PFSK-1 (cell line): ENCODE measurements around the gene TIAM1.

Experiments
- POLR2AphosphoS5 ChIP-seq: IDR thresholded peaks from 2 replicates; pipeline ENCODE4 v1.6.1; 2012; ENCODE audit warnings: low read depth, mild to moderate bottlenecking, control low read depth, low read length, moderate library complexity
- SIN3A ChIP-seq: IDR thresholded peaks from 2 replicates; pipeline ENCODE4 v1.6.1; 2012; ENCODE audit warnings: mild to moderate bottlenecking, low read length, moderate library complexity, borderline replicate concordance; ENCODE audit not compliant: insufficient read depth
- TAF1 ChIP-seq: IDR thresholded peaks from 2 replicates; pipeline ENCODE4 v1.6.1; 2012; ENCODE audit warnings: low read length, control low read depth, borderline replicate concordance; ENCODE audit not compliant: insufficient read depth
- TF ChIP-seq, protein P1 (sequence below), 2 experiments: IDR thresholded peaks; 2 replicates each; pipeline versions ENCODE4 v1.6.1 to v1.8.0; 2011 to 2012; ENCODE audit warnings: low read depth in 2 of 2, low read length in 2 of 2, control low read depth in 1 of 2, inconsistent platforms in 1 of 2, mild to moderate bottlenecking in 1 of 2, moderate library complexity in 1 of 2; ENCODE audit not compliant: insufficient read depth in 1 of 2

DNA sequence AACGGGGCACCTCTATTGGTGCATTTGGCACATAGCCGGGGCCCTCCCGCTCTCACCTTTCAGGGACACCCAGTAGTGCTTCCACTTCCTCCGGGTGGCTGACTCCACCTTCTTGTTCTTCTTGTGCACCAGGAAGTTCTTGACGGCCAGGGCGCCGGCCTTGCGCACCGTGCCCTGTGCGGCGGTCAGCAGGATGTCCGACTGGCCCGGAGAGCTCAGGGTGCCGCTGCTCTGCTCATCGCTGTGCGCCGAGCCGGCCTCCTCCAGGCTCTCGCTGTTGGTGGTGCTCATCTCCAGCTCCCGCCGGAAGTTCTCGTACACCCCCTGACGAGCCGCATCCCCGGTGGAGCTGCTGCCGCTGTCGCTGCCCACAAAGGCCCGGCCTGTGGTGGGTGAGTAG, 92.4 kb downstream of the TIAM1 start:
- TF ChIP-seq SIN3A, result no peak
- TF ChIP-seq POLR2AphosphoS5, result no peak
- TF ChIP-seq, protein P1, sequence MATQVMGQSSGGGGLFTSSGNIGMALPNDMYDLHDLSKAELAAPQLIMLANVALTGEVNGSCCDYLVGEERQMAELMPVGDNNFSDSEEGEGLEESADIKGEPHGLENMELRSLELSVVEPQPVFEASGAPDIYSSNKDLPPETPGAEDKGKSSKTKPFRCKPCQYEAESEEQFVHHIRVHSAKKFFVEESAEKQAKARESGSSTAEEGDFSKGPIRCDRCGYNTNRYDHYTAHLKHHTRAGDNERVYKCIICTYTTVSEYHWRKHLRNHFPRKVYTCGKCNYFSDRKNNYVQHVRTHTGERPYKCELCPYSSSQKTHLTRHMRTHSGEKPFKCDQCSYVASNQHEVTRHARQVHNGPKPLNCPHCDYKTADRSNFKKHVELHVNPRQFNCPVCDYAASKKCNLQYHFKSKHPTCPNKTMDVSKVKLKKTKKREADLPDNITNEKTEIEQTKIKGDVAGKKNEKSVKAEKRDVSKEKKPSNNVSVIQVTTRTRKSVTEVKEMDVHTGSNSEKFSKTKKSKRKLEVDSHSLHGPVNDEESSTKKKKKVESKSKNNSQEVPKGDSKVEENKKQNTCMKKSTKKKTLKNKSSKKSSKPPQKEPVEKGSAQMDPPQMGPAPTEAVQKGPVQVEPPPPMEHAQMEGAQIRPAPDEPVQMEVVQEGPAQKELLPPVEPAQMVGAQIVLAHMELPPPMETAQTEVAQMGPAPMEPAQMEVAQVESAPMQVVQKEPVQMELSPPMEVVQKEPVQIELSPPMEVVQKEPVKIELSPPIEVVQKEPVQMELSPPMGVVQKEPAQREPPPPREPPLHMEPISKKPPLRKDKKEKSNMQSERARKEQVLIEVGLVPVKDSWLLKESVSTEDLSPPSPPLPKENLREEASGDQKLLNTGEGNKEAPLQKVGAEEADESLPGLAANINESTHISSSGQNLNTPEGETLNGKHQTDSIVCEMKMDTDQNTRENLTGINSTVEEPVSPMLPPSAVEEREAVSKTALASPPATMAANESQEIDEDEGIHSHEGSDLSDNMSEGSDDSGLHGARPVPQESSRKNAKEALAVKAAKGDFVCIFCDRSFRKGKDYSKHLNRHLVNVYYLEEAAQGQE (IDR thresholded peaks at IDR 0.05; ENCODE audit: insufficient read depth in 1 of 2, low read depth in 2 of 2, low read length in 2 of 2), result no peak
- TF ChIP-seq TAF1, result no peak
